HCT116 (cell line): ENCODE data around the gene ODAPH. TPM values are rescaled to one million over a fixed set of nuclear protein-coding genes. Genes with fewer than 3 reads are reported as not detected.

Experiments used
- ATAC-seq: fragments of 200-7000 bp; cut with Tn5 transposase; 2 replicates; pipeline ENCODE4 v1.9.1; 2020; ENCODE audit warnings: mild to moderate bottlenecking, moderate library complexity
- BruUV-seq: library from RNA; stranded (reverse); fragments of 400-500 nt; replicated peaks from 2 replicates; lab custom pipeline; 2021; lab: Mats Ljungman, UMichigan
- CTCF ChIA-PET: fragments of 300-600 bp; sonication (Branson Sonifier 250); formaldehyde crosslinking; loops from one replicate; lab custom pipeline; 2021; ENCODE audit warnings: antibody characterized with exemption; lab: Charles Lee
- POLR2A ChIA-PET: fragments of 300-600, 350-600 bp; sonication (Branson Sonifier 250); formaldehyde crosslinking; loops from one replicate; lab custom pipeline; 2021; ENCODE audit warnings: antibody characterized with exemption; lab: Charles Lee
- RAD21 ChIA-PET, 2 experiments: fragments of 300-600 bp; sonication (Branson Sonifier 250); formaldehyde crosslinking; loops; one replicate each; lab custom pipeline; 2023; ENCODE audit warnings: low total read pairs in 2 of 2; ENCODE audit not compliant: uncharacterized antibody in 2 of 2, unreplicated experiment in 2 of 2, low non-redundant PET in 1 of 2; lab: Charles Lee
- DNase-seq: peaks from one replicate; pipeline ENCODE4 v3.0.0-alpha.2; 2010; ENCODE audit warnings: low read depth, low spot score
- H2AFZ ChIP-seq: fragments of 200-600 bp; shearing (Covaris generic), sonication (generic); 2 replicates; pipeline ENCODE4 v1.6.1; 2017; ENCODE audit warnings: low read depth, mixed run types, mixed read lengths, antibody characterized with exemption, low read length; ENCODE audit not compliant: poor library complexity, severe bottlenecking
- H3K27ac ChIP-seq: 2 replicates; pipeline ENCODE4 v1.5.1; 2012; ENCODE audit warnings: low read depth, low read length
- H3K27me3 ChIP-seq: fragments of 200-600 bp; sonication (generic); 2 replicates; pipeline ENCODE4 v1.6.1; 2016; ENCODE audit warnings: mixed run types, low read length, mixed read lengths; ENCODE audit not compliant: insufficient read depth
- H3K36me3 ChIP-seq, 2 experiments: fragments of 200-500 bp in 1 of 2; fragments of 200-600 bp in 1 of 2; sonication (Bioruptor generic) in 1 of 2; sonication (generic) in 1 of 2; 2 replicates each; pipeline versions ENCODE4 v1.5.1 to v1.6.1; 2014 to 2016; ENCODE audit warnings: low read length in 2 of 2, inconsistent platforms in 1 of 2, mixed read lengths in 1 of 2, mixed run types in 1 of 2; ENCODE audit not compliant: insufficient read depth in 2 of 2, control insufficient read depth in 1 of 2
- H3K4me1 ChIP-seq, 2 experiments: fragments of 200-600 bp in 1 of 2; sonication (generic) in 1 of 2; 2 replicates each; pipeline versions ENCODE4 v1.5.1 to v1.6.1; 2012 to 2017; ENCODE audit warnings: low read length in 2 of 2, inconsistent platforms in 1 of 2, mild to moderate bottlenecking in 1 of 2, mixed read lengths in 1 of 2, mixed run types in 1 of 2, moderate library complexity in 1 of 2; ENCODE audit not compliant: insufficient read depth in 2 of 2, control insufficient read depth in 1 of 2
- H3K4me2 ChIP-seq: fragments of 200-600 bp; sonication (generic); 2 replicates; pipeline ENCODE4 v1.6.1; 2017; ENCODE audit warnings: mixed run types, low read length, mixed read lengths
- H3K4me3 ChIP-seq, 2 experiments: fragments of 200-600 bp in 1 of 2; sonication (generic) in 1 of 2; replicated peaks in 1 of 2; 2 replicates each; pipeline ENCODE4 v1.5.1; 2011 to 2016; ENCODE audit warnings: low read length in 2 of 2, control low read depth in 1 of 2, low read depth in 1 of 2, mild to moderate bottlenecking in 1 of 2, mixed read lengths in 1 of 2, mixed run types in 1 of 2
- H3K79me2 ChIP-seq: fragments of 200-600 bp; sonication (generic); 2 replicates; pipeline ENCODE4 v1.6.1; 2017; ENCODE audit warnings: mild to moderate bottlenecking, mixed run types, low read length, moderate library complexity, mixed read lengths; ENCODE audit not compliant: insufficient read depth
- H3K9ac ChIP-seq: fragments of 200-600 bp; sonication (generic); 2 replicates; pipeline ENCODE4 v1.6.1; 2016; ENCODE audit warnings: low read length, mixed read lengths
- H3K9me2 ChIP-seq: fragments of 200-600 bp; sonication (generic), shearing (Covaris generic); 2 replicates; pipeline ENCODE4 v1.6.1; 2017; ENCODE audit warnings: mixed run types, mild to moderate bottlenecking, moderate library complexity; ENCODE audit not compliant: insufficient read depth
- H3K9me3 ChIP-seq, 2 experiments: fragments of 200-500 bp in 1 of 2; fragments of 200-600 bp in 1 of 2; sonication (Bioruptor generic) in 1 of 2; sonication (generic) in 1 of 2; 2 replicates each; pipeline ENCODE4 v1.6.1; 2014 to 2017; ENCODE audit warnings: low read length in 2 of 2, mixed read lengths in 2 of 2, inconsistent platforms in 1 of 2, low read depth in 1 of 2, mild to moderate bottlenecking in 1 of 2, mixed run types in 1 of 2, moderate library complexity in 1 of 2; ENCODE audit not compliant: control insufficient read depth in 1 of 2, insufficient read depth in 1 of 2
- H4K20me1 ChIP-seq: fragments of 200-600 bp; sonication (generic), shearing (Covaris generic); 2 replicates; pipeline ENCODE4 v1.6.1; 2017; ENCODE audit warnings: mixed run types, mild to moderate bottlenecking, moderate library complexity; ENCODE audit not compliant: insufficient read depth
- CEBPB ChIP-seq: IDR thresholded peaks from 2 replicates; pipeline ENCODE4 v1.6.1; 2012; ENCODE audit warnings: low read depth
- JUND ChIP-seq: IDR thresholded peaks from 2 replicates; pipeline ENCODE4 v1.6.1; 2012
- SRF ChIP-seq: IDR thresholded peaks from 2 replicates; pipeline ENCODE4 v1.6.1; 2012; ENCODE audit warnings: low read depth
- ZBTB33 ChIP-seq: IDR thresholded peaks from 2 replicates; pipeline ENCODE4 v1.6.1; 2011; ENCODE audit warnings: mild to moderate bottlenecking, low read length, moderate library complexity; ENCODE audit not compliant: insufficient replicate concordance; ENCODE audit errors: extremely low read depth
- intact Hi-C: fragments of 100-400 bp; cut with micrococcal nuclease; formaldehyde crosslinking; loops from 2 replicates; pipeline ENCODE4 v1.10.0; 2022
- total RNA-seq: library from RNA; stranded (reverse); gene quantifications from one replicate; pipeline ENCODE4 v1.2.1, GENCODE V29; 2021; ENCODE audit not compliant: unreplicated experiment

The ODAPH gene
- total RNA-seq, 1 experiment from 2014 or later: not detected

- TF ChIP-seq SRF (no peak), JUND (no peak), ZBTB33 (no peak), CEBPB (no peak)
Observed at GRCh38 chr4:75605928-75606327, 50.1 kb downstream of the ODAPH start (continued).

- POLR2A ChIA-PET: no interaction called here
- intact Hi-C loops: no loop called here
- Histone ChIP-seq H3K4me3 (no peak overlapping the region), H3K9ac (no peak overlapping the region), H3K4me2 (no peak overlapping the region), H3K27me3 (no peaks in the 10 kb centered on the region), H4K20me1 (no peaks in the 10 kb centered on the region), H3K9me3 (no peaks in the 10 kb centered on the region), H3K9me2 (no peaks in the 10 kb centered on the region), H3K36me3 (no peaks in the 10 kb centered on the region), H3K79me2 (no peaks in the 10 kb centered on the region), H3K4me1 (no peaks in the 10 kb centered on the region), H3K27ac (no peak overlapping the region), H2AFZ (no peak overlapping the region)
- CTCF ChIA-PET: no interaction called here
- RAD21 ChIA-PET: no interaction called here
- no peak for TF ChIP-seq JUND
- no peak for ATAC-seq
- BruUV-seq: no TSS peak
- no peak for DNase-seq
Observed at GRCh38 chr4:75612306-75612705, 56.4 kb downstream of the ODAPH start.

Other genes with a start within 250 kb of the ODAPH start
- gene RCHY1, start 41.7 kb upstream of the ODAPH start, total RNA-seq: 33.4 TPM
- gene THAP6, start 41.6 kb upstream of the ODAPH start, total RNA-seq: 25.5 TPM
- gene CDKL2, start 74.5 kb downstream of the ODAPH start, total RNA-seq: 1.2 TPM
- gene G3BP2, start 117.3 kb downstream of the ODAPH start, total RNA-seq: 153 TPM
- gene USO1, start 168.5 kb downstream of the ODAPH start, total RNA-seq: 72.7 TPM